ENCODE measurements around the gene ALDH16A1. TPM values are rescaled to one million over a fixed set of nuclear protein-coding genes. Genes with fewer than 3 reads are reported as not detected.
"Not testable (repeated sequence)": the region's sequence is repeated elsewhere in the genome, so short reads cannot be mapped to it uniquely, and the experiment has no call there.

Gene ALDH16A1
- total RNA-seq, 1 experiment from 2014 or later, result 41.6 TPM

GRCh38 chr19:49463960-49464740, 11.1 kb downstream of the ALDH16A1 start:
- no peak for DNase-seq (ENCODE audit: low spot score)

GRCh38 chr19:49465371-49465770, 12.3 kb downstream of the ALDH16A1 start:
- no peak for DNase-seq (ENCODE audit: low spot score)

DNA sequence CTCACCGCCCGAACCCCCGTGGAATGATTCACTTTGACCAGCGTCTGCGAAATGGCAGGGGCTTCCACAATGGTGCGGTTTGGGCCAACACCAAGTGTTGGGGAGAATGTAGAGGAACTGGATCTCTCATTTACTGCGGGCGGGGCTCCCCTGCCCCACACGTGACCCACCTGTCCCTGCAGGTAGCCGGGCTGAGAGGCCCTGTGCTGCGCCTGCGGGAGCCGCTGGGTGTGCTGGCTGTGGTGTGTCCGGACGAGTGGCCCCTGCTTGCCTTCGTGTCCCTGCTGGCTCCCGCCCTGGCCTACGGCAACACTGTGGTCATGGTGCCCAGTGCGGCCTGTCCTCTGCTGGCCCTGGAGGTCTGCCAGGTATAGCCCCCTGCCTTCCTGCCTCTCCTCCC, 15.2 kb downstream of the ALDH16A1 start:
- DNase-seq (ENCODE audit: low spot score), result no peak

GRCh38 chr19:49468746-49469447, 15.9 kb downstream of the ALDH16A1 start:
- peak; percentile 94 for DNase-seq (ENCODE audit: low spot score)

GRCh38 chr19:49469828-49470614, 17.0 kb downstream of the ALDH16A1 start:
- DNase-seq (ENCODE audit: low spot score), result peak; percentile 27

DNA sequence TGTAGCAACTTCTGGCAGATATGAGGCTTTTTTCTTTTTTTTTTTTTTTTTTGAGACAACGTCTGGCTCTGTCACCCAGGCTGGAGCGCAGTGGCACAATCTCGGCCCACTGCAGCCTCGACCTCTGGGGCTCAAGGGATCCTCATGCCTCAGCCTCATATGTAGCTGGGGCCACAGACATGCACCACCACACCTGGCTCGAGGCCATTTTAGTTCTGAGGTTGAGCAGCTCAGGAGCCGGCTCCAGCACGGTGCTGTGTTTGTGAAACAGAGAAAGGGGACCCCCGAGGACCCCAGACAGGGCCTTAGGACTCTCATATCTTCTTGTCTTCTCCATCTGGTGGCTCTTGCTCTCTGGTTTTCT, 17.6 kb downstream of the ALDH16A1 start:
- no peak for DNase-seq (ENCODE audit: low spot score)

GRCh38 chr19:49472936-49473335, 19.9 kb downstream of the ALDH16A1 start:
- no peak for DNase-seq (ENCODE audit: low spot score)

DNA sequence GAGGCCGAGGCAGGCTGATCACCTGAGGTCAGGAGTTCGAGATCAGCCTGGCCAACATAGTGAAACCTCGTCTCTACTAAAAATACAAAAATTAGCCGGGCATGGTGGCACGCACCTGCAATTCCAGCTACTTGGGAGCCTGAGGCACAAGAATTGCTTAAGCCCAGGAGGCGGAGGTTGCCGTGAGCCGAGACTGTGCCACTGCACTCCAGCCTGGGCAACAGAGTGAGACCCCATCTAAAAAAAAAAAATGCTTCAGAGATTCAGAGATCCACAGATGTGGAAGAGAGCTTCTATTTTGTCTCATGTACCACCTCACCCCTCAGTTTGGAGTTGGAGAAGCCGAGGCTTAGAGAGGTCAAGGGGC, 20.5 kb downstream of the ALDH16A1 start:
- DNase-seq (ENCODE audit: low spot score), result not testable (repeated sequence)

GRCh38 chr19:49473868-49474541, 21.0 kb downstream of the ALDH16A1 start, which contains the start of gene FLT3LG:
Gene FLT3LG (plus strand): TSS chr19:49474215. CDS start chr19:49474640, 425 bp downstream.
- DNase-seq (ENCODE audit: low spot score), result peak; percentile 61

DNA sequence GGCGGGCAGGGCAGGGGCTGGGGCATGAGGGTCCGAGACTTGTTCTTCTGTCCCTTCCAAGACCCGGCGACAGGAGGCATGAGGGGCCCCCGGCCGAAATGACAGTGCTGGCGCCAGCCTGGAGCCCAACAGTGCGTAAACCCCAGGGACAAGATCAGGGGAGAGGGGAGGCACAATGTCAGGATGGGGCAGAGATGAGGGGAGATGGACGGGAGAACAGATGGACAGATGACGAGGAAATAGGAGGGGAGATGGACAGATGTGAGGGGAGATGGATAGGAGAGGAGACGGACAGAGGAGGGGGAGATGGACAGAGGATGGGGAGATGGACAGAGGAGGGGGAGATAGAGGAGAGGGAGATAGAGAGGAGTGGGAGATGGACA, 21.5 kb downstream of the ALDH16A1 start:
- no peak for DNase-seq (ENCODE audit: low spot score)

DNA sequence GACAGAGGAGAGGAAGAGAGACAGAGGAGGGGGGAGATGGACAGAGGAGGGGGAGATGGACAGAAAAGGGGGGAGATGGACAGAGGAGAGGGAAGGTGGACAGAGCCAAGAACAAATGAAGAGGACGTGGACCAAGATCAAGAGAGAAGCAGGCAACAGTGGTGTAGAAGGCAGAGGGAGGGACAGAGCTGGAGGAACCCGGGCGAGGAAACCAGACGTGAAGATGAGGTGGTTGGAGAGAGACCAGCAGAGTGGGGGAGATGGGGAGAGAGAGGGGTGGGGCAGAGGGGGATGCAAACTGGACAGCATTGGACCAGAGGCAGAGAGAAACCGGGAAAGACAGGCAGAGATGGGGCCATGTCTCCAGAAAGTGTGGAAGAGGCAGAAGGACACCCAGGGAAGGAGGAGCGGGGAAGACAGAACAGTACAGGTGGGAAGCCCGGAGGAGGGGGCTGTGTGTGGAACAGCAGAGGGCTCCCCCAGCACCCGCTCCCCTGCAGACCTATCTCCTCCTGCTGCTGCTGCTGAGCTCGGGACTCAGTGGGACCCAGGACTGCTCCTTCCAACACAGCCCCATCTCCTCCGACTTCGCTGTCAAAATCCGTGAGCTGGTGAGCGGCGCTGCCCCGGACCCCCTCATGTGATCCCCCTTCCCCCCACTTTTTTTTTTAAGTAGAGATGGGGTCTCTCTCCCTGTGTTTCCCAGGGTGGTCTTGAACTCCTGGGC, 22.3 kb downstream of the ALDH16A1 start:
- no peak for DNase-seq (ENCODE audit: low spot score)

GRCh38 chr19:49475995-49476880, 23.2 kb downstream of the ALDH16A1 start:
- no peak for DNase-seq (ENCODE audit: low spot score)

- DNase-seq (ENCODE audit: low spot score), result no peak
Observed at GRCh38 chr19:49479975-49480628, 27.1 kb downstream of the ALDH16A1 start.

- no peak for DNase-seq (ENCODE audit: low spot score)
Observed at GRCh38 chr19:49481020-49481683, 28.1 kb downstream of the ALDH16A1 start.

- DNase-seq (ENCODE audit: low spot score), result no peak
Observed at GRCh38 chr19:49486232-49486631, 33.2 kb downstream of the ALDH16A1 start.

DNA sequence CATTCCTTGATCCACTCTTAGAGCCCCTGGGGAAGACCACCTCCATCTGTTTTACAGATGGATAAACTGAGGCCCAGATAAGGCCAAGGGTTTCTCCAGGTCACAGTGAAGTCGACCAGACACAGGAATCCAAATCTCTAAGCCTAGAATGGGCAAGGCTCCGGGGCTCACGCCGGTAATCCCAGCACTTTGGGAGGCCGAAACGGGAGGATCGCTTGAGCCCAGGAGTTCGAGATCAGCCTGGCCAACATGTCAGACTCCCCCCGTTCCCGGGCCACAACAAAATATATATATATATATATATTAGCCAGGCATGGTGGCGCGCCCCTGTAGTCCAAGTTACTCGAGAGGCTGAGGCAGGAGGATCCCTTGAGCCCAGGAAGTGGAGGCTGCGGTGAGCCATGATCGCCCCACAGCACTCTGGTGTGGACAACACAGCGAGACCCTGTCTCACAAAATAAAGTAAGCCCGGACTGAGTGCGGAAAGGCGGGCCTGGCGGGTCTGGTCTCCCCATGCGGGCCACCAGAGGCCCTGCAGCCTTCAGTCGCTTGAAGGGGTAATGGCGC, 33.8 kb downstream of the ALDH16A1 start:
- DNase-seq (ENCODE audit: low spot score), result no peak

- peak; percentile 99 for DNase-seq (ENCODE audit: low spot score)
Observed at GRCh38 chr19:49487277-49488045, 34.4 kb downstream of the ALDH16A1 start, which contains the start of gene RPL13A. Gene RPL13A (plus strand): TSS chr19:49487608. CDS start chr19:49487630, 22 bp downstream.

Measured in A172 (cell line).